Liver (tissue), 3 donors: Measurements from ENCODE around the gene SPTBN5.

Source experiments
- EGR1 ChIP-seq, 2 donors: IDR thresholded peaks; 2 replicates each; pipeline ENCODE4 v1.6.1; 2016 to 2018; ENCODE audit warnings: antibody characterized with exemption in 2 of 2, low read depth in 2 of 2
- HNF4A ChIP-seq, 2 donors: conservative IDR thresholded peaks; 2 replicates each; pipeline ENCODE4 v1.6.1; 2016; ENCODE audit warnings: antibody characterized with exemption in 2 of 2, mild to moderate bottlenecking in 2 of 2
- HNF4G ChIP-seq: IDR thresholded peaks from 2 replicates; pipeline ENCODE4 v1.6.1; 2016; ENCODE audit warnings: antibody characterized with exemption
- JUND ChIP-seq, 2 donors: IDR thresholded peaks; 2 replicates each; pipeline ENCODE4 v1.6.1; 2016; ENCODE audit warnings: antibody characterized with exemption in 2 of 2
- RAD21 ChIP-seq, 2 donors: IDR thresholded peaks; 2 replicates each; pipeline ENCODE4 v1.6.1; 2016; ENCODE audit warnings: antibody characterized with exemption in 2 of 2, mild to moderate bottlenecking in 2 of 2
- SP1 ChIP-seq: IDR thresholded peaks from 2 replicates; pipeline ENCODE4 v1.6.1; 2018; ENCODE audit warnings: antibody characterized with exemption, mild to moderate bottlenecking
- TAF1 ChIP-seq: conservative IDR thresholded peaks from 2 replicates; pipeline ENCODE4 v1.6.1; 2016; ENCODE audit warnings: antibody characterized with exemption, mild to moderate bottlenecking
- YY1 ChIP-seq: IDR thresholded peaks from 2 replicates; pipeline ENCODE4 v1.6.1; 2016; ENCODE audit warnings: antibody characterized with exemption, mild to moderate bottlenecking
- TF ChIP-seq, protein P1 (sequence below): fragments of 150-350 bp; IDR thresholded peaks from 2 replicates; pipeline ENCODE4 v1.5.1; 2017; ENCODE audit warnings: improper control_type of control experiment, low read depth, low read length; ENCODE audit not compliant: missing input control
- TF ChIP-seq, protein P2 (sequence below): IDR thresholded peaks from 2 replicates; pipeline ENCODE4 v1.6.1; 2016; ENCODE audit warnings: antibody characterized with exemption
- TF ChIP-seq, protein P3 (sequence below): IDR thresholded peaks from 2 replicates; pipeline ENCODE4 v1.6.1; 2016; ENCODE audit warnings: antibody characterized with exemption
- donor health status: healthy.
- donor health status: healthy.

DNA sequence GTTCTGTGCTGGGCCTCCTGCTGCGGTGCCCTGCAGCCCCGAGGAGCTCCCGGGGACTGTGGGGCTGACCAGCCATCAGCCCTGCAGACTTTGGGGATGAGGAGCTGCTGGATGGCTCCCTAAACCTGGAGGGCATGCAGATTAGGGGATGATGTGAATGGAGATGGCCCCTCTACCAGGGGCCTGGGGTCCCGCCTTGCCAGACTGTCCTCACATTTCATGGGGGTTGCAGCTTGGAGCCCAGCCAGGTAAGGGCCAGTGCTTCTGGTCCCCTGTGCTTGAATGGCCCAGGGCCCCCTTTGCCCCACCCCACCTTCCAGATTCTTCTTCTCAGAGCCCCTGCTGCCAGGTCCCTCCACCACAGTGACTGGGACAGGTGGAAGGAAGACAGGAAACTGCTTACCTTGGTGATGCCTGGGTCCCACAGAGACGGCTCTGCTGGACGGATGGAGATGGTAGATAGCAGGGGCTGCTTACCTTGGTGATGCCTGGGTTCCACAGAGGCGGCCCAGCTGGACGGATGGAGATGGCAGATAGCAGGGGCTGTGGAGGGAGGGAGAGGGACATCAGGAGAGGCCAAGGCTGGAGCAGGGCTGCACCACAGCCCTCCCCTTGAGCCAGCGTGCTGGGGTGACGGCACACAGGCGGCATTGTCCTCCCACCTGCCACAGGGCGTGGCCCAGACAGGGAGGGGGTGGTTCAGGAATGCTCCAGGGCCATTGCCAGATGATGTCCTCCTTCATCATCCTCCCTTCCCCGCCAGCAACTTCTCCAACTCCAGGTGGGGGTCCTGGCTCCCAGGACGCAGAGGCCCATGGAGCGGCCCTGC is at the start of gene SPTBN5:
- TF ChIP-seq, protein P1, sequence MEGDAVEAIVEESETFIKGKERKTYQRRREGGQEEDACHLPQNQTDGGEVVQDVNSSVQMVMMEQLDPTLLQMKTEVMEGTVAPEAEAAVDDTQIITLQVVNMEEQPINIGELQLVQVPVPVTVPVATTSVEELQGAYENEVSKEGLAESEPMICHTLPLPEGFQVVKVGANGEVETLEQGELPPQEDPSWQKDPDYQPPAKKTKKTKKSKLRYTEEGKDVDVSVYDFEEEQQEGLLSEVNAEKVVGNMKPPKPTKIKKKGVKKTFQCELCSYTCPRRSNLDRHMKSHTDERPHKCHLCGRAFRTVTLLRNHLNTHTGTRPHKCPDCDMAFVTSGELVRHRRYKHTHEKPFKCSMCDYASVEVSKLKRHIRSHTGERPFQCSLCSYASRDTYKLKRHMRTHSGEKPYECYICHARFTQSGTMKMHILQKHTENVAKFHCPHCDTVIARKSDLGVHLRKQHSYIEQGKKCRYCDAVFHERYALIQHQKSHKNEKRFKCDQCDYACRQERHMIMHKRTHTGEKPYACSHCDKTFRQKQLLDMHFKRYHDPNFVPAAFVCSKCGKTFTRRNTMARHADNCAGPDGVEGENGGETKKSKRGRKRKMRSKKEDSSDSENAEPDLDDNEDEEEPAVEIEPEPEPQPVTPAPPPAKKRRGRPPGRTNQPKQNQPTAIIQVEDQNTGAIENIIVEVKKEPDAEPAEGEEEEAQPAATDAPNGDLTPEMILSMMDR, result no peak
- TF ChIP-seq, protein P2, sequence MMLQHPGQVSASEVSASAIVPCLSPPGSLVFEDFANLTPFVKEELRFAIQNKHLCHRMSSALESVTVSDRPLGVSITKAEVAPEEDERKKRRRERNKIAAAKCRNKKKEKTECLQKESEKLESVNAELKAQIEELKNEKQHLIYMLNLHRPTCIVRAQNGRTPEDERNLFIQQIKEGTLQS, result no peak
- TF ChIP-seq JUND (IDR thresholded peaks at IDR 0.05) (no peak), HNF4G (no peak), TAF1 (no peak), EGR1 (IDR thresholded peaks at IDR 0.05; ENCODE audit: low read depth in 2 of 2) (no peak), SP1 (no peak), YY1 (no peak), HNF4A (conservative IDR thresholded peaks at IDR 0.05) (no peak), RAD21 (IDR thresholded peaks at IDR 0.05) (no peak)
- TF ChIP-seq, protein P3, sequence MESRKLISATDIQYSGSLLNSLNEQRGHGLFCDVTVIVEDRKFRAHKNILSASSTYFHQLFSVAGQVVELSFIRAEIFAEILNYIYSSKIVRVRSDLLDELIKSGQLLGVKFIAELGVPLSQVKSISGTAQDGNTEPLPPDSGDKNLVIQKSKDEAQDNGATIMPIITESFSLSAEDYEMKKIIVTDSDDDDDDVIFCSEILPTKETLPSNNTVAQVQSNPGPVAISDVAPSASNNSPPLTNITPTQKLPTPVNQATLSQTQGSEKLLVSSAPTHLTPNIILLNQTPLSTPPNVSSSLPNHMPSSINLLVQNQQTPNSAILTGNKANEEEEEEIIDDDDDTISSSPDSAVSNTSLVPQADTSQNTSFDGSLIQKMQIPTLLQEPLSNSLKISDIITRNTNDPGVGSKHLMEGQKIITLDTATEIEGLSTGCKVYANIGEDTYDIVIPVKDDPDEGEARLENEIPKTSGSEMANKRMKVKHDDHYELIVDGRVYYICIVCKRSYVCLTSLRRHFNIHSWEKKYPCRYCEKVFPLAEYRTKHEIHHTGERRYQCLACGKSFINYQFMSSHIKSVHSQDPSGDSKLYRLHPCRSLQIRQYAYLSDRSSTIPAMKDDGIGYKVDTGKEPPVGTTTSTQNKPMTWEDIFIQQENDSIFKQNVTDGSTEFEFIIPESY, result no peak
